ENCODE results near the gene ARID2.

- TF ChIP-seq TCF3 (CRISPR knock-in tag; IDR thresholded peaks at IDR 0.05) (no peak), DNMT1 (IDR thresholded peaks at IDR 0.05) (no peak), TRIM28 (IDR thresholded peaks at IDR 0.05) (no peak), SETDB1 (IDR thresholded peaks at IDR 0.05; ENCODE audit: low read length) (no peak), MXI1 (IDR thresholded peaks at IDR 0.05; ENCODE audit: low read depth, low read length) (no peak), ZNF518B (CRISPR knock-in tag; IDR thresholded peaks at IDR 0.05) (no peak), CTCF (IDR thresholded peaks at IDR 0.05 in 2 of 3, conservative IDR thresholded peaks at IDR 0.05 in 1 of 3; ENCODE audit: insufficient read depth in 2 of 3, low read depth in 1 of 3, low read length in 3 of 3) (no peak), CREM (IDR thresholded peaks at IDR 0.05; ENCODE audit: low read depth) (no peak), ZNF146 (CRISPR knock-in tag; IDR thresholded peaks at IDR 0.05; ENCODE audit: unreplicated experiment) (no peak), TARDBP (IDR thresholded peaks at IDR 0.05) (no peak)
- TF ChIP-seq, protein P1, sequence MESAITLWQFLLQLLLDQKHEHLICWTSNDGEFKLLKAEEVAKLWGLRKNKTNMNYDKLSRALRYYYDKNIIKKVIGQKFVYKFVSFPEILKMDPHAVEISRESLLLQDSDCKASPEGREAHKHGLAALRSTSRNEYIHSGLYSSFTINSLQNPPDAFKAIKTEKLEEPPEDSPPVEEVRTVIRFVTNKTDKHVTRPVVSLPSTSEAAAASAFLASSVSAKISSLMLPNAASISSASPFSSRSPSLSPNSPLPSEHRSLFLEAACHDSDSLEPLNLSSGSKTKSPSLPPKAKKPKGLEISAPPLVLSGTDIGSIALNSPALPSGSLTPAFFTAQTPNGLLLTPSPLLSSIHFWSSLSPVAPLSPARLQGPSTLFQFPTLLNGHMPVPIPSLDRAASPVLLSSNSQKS (CRISPR knock-in tag; IDR thresholded peaks at IDR 0.05): no peak
Measured at GRCh38 chr12:45718306-45718705, 11.2 kb upstream of the ARID2 start.
